ENCODE data around the gene COL25A1. TPM values are rescaled to one million over a fixed set of nuclear protein-coding genes. Genes with fewer than 3 reads are reported as not detected.

COL25A1 gene
- total RNA-seq, 1 experiment from 2014 or later, result not detected

GRCh38 chr4:109164011-109164410, 138.4 kb downstream of the COL25A1 start:
- intact Hi-C loops (cut with micrococcal nuclease), result no loop called here
- Histone ChIP-seq H4K20me1 (ENCODE audit: insufficient read depth) (no peaks in the 10 kb centered on the region; the same call in 1 of the 2 replicates), H3K4me2 (ENCODE audit: low read length) (no peak overlapping the region), H3K79me2 (ENCODE audit: insufficient read depth, low read length) (no peaks in the 10 kb centered on the region), H3K9me3 (ENCODE audit: control insufficient read depth in 1 of 2, insufficient read depth in 1 of 2, low read depth in 1 of 2, low read length in 2 of 2) (no peaks in the 10 kb centered on the region), H3K9ac (ENCODE audit: low read length) (no peak overlapping the region), H3K27me3 (ENCODE audit: insufficient read depth, low read length) (peaks cover 75% of the 10 kb centered on the region), H3K4me3 (replicated peaks in 1 of 2; ENCODE audit: low read depth in 1 of 2, low read length in 2 of 2) (no peak overlapping the region), H2AFZ (ENCODE audit: low read depth, low read length, poor library complexity, severe bottlenecking) (no peak overlapping the region), H3K27ac (ENCODE audit: low read depth, low read length) (no peak overlapping the region), H3K36me3 (ENCODE audit: control insufficient read depth in 1 of 2, insufficient read depth in 2 of 2, low read length in 2 of 2) (no peaks in the 10 kb centered on the region), H3K4me1 (ENCODE audit: control insufficient read depth in 1 of 2, insufficient read depth in 2 of 2, low read length in 2 of 2) (no peaks in the 10 kb centered on the region), H3K9me2 (ENCODE audit: insufficient read depth) (no peaks in the 10 kb centered on the region)
- ATAC-seq, result no peak
- ChIA-PET POLR2A (no interaction called here), CTCF (no interaction called here), RAD21 (ENCODE audit: low non-redundant PET in 1 of 2, low total read pairs in 2 of 2, uncharacterized antibody in 2 of 2, unreplicated experiment in 2 of 2) (no interaction called here)
- no TSS peak for BruUV-seq (replicated peaks)
- no peak for DNase-seq (ENCODE audit: low read depth, low spot score)
- TF ChIP-seq POLR2A (IDR thresholded peaks at IDR 0.05; ENCODE audit: borderline replicate concordance, extremely low read depth, insufficient read depth, insufficient read length) (no peak), EZH2phosphoT487 (IDR thresholded peaks at IDR 0.05; ENCODE audit: borderline replicate concordance) (no peak), ATF3 (IDR thresholded peaks at IDR 0.05) (no peak), CBX3 (IDR thresholded peaks at IDR 0.05; ENCODE audit: low read depth) (no peak), RAD21 (IDR thresholded peaks at IDR 0.05; ENCODE audit: low read depth) (no peak), REST (IDR thresholded peaks at IDR 0.05; ENCODE audit: low read depth) (no peak), ZNF274 (IDR thresholded peaks at IDR 0.05; ENCODE audit: low read depth, low read length) (no peak)
